HepG2 (cell line): ENCODE measurements around the gene HNRNPF. TPM values are rescaled to one million over a fixed set of nuclear protein-coding genes. Genes with fewer than 3 reads are reported as not detected.

ENCODE experiments used
- ATAC-seq: fragments of 200-7000 bp; cut with Tn5 transposase; 3 replicates; pipeline ENCODE4 v1.9.1; 2020; ENCODE audit warnings: mild to moderate bottlenecking, moderate library complexity
- BruUV-seq: library from RNA; stranded (reverse); fragments of 400-500 nt; replicated peaks from 2 replicates; lab custom pipeline; 2021; lab: Mats Ljungman, UMichigan
- CTCF ChIA-PET: fragments of 300-600 bp; formaldehyde crosslinking; extraction: SDS; loops from one replicate; lab custom pipeline; 2021; ENCODE audit warnings: low total read pairs, inconsistent platforms, low intra/inter-chr PET ratio; lab: Yijun Ruan, JAX
- POLR2A ChIA-PET: fragments of 350-600 bp; sonication (Branson Sonifier 250); formaldehyde crosslinking; loops from one replicate; lab custom pipeline; 2020; ENCODE audit warnings: antibody characterized with exemption, inconsistent platforms; lab: Yijun Ruan, JAX
- DNase-seq: peaks from one replicate; pipeline ENCODE4 v3.0.0-alpha.2; 2015; ENCODE audit warnings: low spot score
- FAIRE-seq: peaks from 3 replicates; lab custom pipeline; 2011; peaks lifted over from hg19 to GRCh38; lab: Jason Lieb, UNC
- H2AFZ ChIP-seq: one replicate; pipeline ENCODE4 v1.6.1; 2011; ENCODE audit warnings: low read length, inconsistent platforms
- H3K27ac ChIP-seq: fragments of 300-600 bp; 3 replicates; pipeline ENCODE4 v1.8.0; 2011; ENCODE audit warnings: mixed run types, mild to moderate bottlenecking, mixed read lengths, low read length, inconsistent platforms; ENCODE audit not compliant: insufficient read depth; ENCODE audit errors: extremely low read length
- H3K27me3 ChIP-seq, 2 experiments: fragments of 200-600 bp in 1 of 2; 2 replicates in 1 of 2; 3 replicates in 1 of 2; pipeline versions ENCODE4 v1.6.0 to v1.8.0; 2011; ENCODE audit warnings: low read length in 2 of 2, mild to moderate bottlenecking in 2 of 2, moderate library complexity in 2 of 2, inconsistent platforms in 1 of 2; ENCODE audit not compliant: insufficient read depth in 2 of 2, control insufficient read depth in 1 of 2
- H3K36me3 ChIP-seq, 2 experiments: fragments of 200-600 bp in 1 of 2; replicated peaks in 1 of 2; 2 replicates in 1 of 2; 3 replicates in 1 of 2; pipeline versions ENCODE4 v1.5.1 to v1.8.0; 2011; ENCODE audit warnings: low read length in 2 of 2, inconsistent platforms in 1 of 2; ENCODE audit not compliant: insufficient read depth in 2 of 2, control insufficient read depth in 1 of 2
- H3K4me1 ChIP-seq: 2 replicates; pipeline ENCODE4 v1.5.1; 2012; ENCODE audit warnings: low read length, inconsistent platforms; ENCODE audit not compliant: insufficient read depth
- H3K4me2 ChIP-seq: 2 replicates; pipeline ENCODE4 v1.6.0; 2011; ENCODE audit warnings: low read depth, low read length, inconsistent platforms
- H3K4me3 ChIP-seq, 3 experiments: fragments of 200-600 bp in 1 of 3; sonication (generic), shearing (Covaris generic) in 1 of 3; replicated peaks in 1 of 3; 2 replicates each; pipeline ENCODE4 v1.5.1; 2011 to 2016; ENCODE audit warnings: low read length in 3 of 3, inconsistent platforms in 2 of 3, low read depth in 2 of 3, mild to moderate bottlenecking in 2 of 3, control low read depth in 1 of 3, mixed read lengths in 1 of 3; ENCODE audit not compliant: insufficient read depth in 1 of 3
- H3K79me2 ChIP-seq: one replicate; pipeline ENCODE4 v1.6.1; 2011; ENCODE audit warnings: low read length, inconsistent platforms; ENCODE audit not compliant: insufficient read depth
- H3K9ac ChIP-seq: 2 replicates; pipeline ENCODE4 v1.6.0; 2011; ENCODE audit warnings: mild to moderate bottlenecking, low read depth, low read length, inconsistent platforms; ENCODE audit not compliant: insufficient read depth
- H3K9me3 ChIP-seq: 2 replicates; pipeline ENCODE4 v1.5.1; 2012; ENCODE audit warnings: mild to moderate bottlenecking, low read length
- H4K20me1 ChIP-seq: 2 replicates; pipeline ENCODE4 v1.6.0; 2011; ENCODE audit warnings: inconsistent platforms, mild to moderate bottlenecking, low read length, moderate library complexity; ENCODE audit not compliant: insufficient read depth
- ADNP ChIP-seq: sonication (generic); formaldehyde crosslinking; IDR thresholded peaks from 2 replicates; pipeline ENCODE4 v1.4.0; 2020; ENCODE audit warnings: missing genetic modification reagents
- ATF7 ChIP-seq, 2 experiments: fragments of 450-650 bp in 1 of 2; sonication (generic) in 1 of 2; formaldehyde crosslinking in 1 of 2; IDR thresholded peaks; 2 replicates each; pipeline versions ENCODE4 v1.4.0 to v1.6.1; 2016 to 2020; ENCODE audit warnings: antibody characterized with exemption in 1 of 2, mild to moderate bottlenecking in 1 of 2, missing genetic modification reagents in 1 of 2
- FOSL2 ChIP-seq: sonication (generic); formaldehyde crosslinking; IDR thresholded peaks from 2 replicates; pipeline ENCODE4 v1.4.0; 2020; ENCODE audit warnings: missing genetic modification reagents
- NFYB ChIP-seq: sonication (generic); formaldehyde crosslinking; IDR thresholded peaks from 2 replicates; pipeline ENCODE4 v1.4.0; 2020; ENCODE audit warnings: missing genetic modification reagents
- NFYC ChIP-seq: IDR thresholded peaks from 2 replicates; pipeline ENCODE4 v1.6.1; 2016; ENCODE audit warnings: missing genetic modification reagents, missing compliant biosample characterization
- ONECUT2 ChIP-seq: sonication (generic); formaldehyde crosslinking; IDR thresholded peaks from 2 replicates; pipeline ENCODE4 v1.4.0; 2020; ENCODE audit warnings: missing genetic modification reagents
- REL ChIP-seq: sonication (generic); formaldehyde crosslinking; conservative IDR thresholded peaks from 2 replicates; pipeline ENCODE4 v1.8.0; 2022; ENCODE audit warnings: mild to moderate bottlenecking, missing genetic modification reagents, moderate library complexity
- SSRP1 ChIP-seq: IDR thresholded peaks from 2 replicates; pipeline ENCODE4 v1.6.1; 2016; ENCODE audit warnings: control low read depth
- THAP11 ChIP-seq: IDR thresholded peaks from 2 replicates; pipeline ENCODE4 v1.6.1; 2016; ENCODE audit warnings: missing biosample characterization, missing genetic modification reagents
- ZFX ChIP-seq: sonication (generic); formaldehyde crosslinking; IDR thresholded peaks from 2 replicates; pipeline ENCODE4 v1.4.0; 2020; ENCODE audit warnings: mild to moderate bottlenecking, low read depth, missing genetic modification reagents, moderate library complexity
- ZFY ChIP-seq: sonication (generic); formaldehyde crosslinking; IDR thresholded peaks from 2 replicates; pipeline ENCODE4 v1.4.0; 2020; ENCODE audit warnings: missing genetic modification reagents
- WGBS: methylation state at CpG from one replicate; pipeline ENCODE4 v1.1.6; 2017; ENCODE audit warnings: low lambda C conversion rate; 5-methylcytosine and 5-hydroxymethylcytosine counted together
- in situ Hi-C: cut with HindIII; loops from 2 replicates; pipeline ENCODE4 v1.10.0; 2017; ENCODE audit warnings: low pct_unique_long_range_greater_than_20kb; ENCODE audit not compliant: extremely low pct_ligation_motif_present
- intact Hi-C: fragments of 100-400 bp; cut with micrococcal nuclease; formaldehyde crosslinking; loops from one replicate; pipeline ENCODE4 v1.10.0; 2022; ENCODE audit not compliant: unreplicated experiment
- polyA plus RNA-seq, 8 experiments: library from polyadenylated mRNA; depleted of rRNA in 3 of 8; stranded (reverse) in 7 of 8; unstranded in 1 of 8; fragments of >200 nt; fragmentation: Illumina TruSeq in 4 of 8; extraction: Trizol in 4 of 8; gene quantifications; 2 replicates each; pipeline versions ENCODE4 v1.2.1 to v1.2.3, GENCODE V29; 2011 to 2016; ENCODE audit warnings: low read depth in 4 of 8, missing spikeins in 1 of 8, mixed read lengths in 1 of 8; ENCODE audit not compliant: insufficient read depth in 1 of 8
- total RNA-seq, 5 experiments: library from RNA; depleted of rRNA; stranded (reverse); fragments of >200 nt; fragmentation: Illumina TruSeq; extraction: Trizol; gene quantifications; 2 replicates each; pipeline ENCODE4 v1.2.3, GENCODE V29; 2016; ENCODE audit warnings: low read depth in 1 of 5
- TF ChIP-seq, protein P1 (sequence below): sonication (generic); formaldehyde crosslinking; IDR thresholded peaks from 2 replicates; pipeline ENCODE4 v1.5.1; 2020; ENCODE audit warnings: missing genetic modification reagents, mild to moderate bottlenecking, borderline replicate concordance
- TF ChIP-seq, protein P2 (sequence below): sonication (generic); IDR thresholded peaks from 2 replicates; pipeline ENCODE4 v1.6.1; 2016; ENCODE audit warnings: low read depth, borderline replicate concordance

HNRNPF gene
- total and polyA plus RNA-seq, 2 of the 13 experiments (the other 11 are each of a cell fraction or from before 2014, with no cell fraction given) = 166 to 308 TPM

DNA sequence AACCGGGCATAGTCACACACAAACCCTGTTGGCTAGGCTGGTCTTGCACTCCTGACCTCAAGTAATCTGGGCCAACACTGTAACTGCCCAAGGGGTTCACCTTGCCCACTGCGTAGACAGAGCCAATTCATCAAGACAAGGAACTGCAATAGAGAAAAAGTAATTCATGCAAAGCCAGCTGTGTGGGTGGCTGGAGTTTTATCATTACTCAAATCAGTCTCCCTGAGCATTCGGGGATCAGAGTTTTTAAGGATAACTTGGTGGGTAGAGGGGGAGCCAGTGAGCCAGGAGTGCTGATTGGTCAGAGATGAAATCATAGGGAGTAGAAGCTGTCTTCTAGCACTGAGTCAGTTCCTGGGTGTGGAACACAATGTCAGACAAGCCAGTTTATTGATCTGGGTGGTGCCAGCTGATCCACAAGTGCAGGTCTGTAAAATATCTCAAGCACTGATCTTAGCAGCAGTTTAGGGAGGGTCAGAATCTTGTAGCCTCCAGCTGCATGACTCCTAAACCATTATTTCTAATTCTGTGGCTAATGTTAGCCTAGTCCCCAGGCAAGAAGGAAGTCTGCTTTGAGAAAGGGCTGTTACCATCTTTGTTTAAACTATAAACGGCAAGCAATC, 53.1 kb downstream of the HNRNPF start:
- TF ChIP-seq REL = no peak
- TF ChIP-seq NFYC (CRISPR knock-in tag) = peak; percentile 36; the same call in 1 of the 2 replicates
- TF ChIP-seq, protein P1, sequence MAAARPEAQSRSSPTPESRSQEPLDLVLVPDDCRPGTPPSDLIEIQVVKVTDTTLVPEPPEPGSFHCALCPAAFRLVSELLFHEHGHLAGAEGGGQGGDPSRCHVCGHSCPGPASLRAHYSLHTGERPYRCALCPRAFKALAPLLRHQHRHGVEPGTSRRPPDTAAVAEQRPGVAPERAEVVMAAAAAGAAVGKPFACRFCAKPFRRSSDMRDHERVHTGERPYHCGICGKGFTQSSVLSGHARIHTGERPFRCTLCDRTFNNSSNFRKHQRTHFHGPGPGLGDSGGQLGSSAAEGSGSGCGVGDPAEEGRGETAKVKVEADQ (CRISPR knock-in tag) = no peak
- TF ChIP-seq NFYB (CRISPR knock-in tag) = peak; percentile 62
- peak; percentile 74 for TF ChIP-seq ONECUT2 (CRISPR knock-in tag)
- no peak for TF ChIP-seq THAP11 (CRISPR knock-in tag)
- peak; percentile 38; the same call in 1 of the 2 replicates for TF ChIP-seq FOSL2
- TF ChIP-seq, protein P2, sequence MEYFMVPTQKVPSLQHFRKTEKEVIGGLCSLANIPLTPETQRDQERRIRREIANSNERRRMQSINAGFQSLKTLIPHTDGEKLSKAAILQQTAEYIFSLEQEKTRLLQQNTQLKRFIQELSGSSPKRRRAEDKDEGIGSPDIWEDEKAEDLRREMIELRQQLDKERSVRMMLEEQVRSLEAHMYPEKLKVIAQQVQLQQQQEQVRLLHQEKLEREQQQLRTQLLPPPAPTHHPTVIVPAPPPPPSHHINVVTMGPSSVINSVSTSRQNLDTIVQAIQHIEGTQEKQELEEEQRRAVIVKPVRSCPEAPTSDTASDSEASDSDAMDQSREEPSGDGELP = peak; percentile 62; the same call in 1 of the 2 replicates
- no peak for TF ChIP-seq ADNP (CRISPR knock-in tag)
- TF ChIP-seq ZFY = no peak
- TF ChIP-seq ATF7 (IDR thresholded peaks at IDR 0.05) = 0 out of 2 replicates have a peak, but pooled peaks have one; percentile 1
- no peak for TF ChIP-seq ATF7 (CRISPR knock-in tag; IDR thresholded peaks at IDR 0.05)
- TF ChIP-seq ZFX (CRISPR knock-in tag) = no peak
- TF ChIP-seq SSRP1 = no peak
- BruUV-seq = no TSS peak

More for the DNA sequence above, 53.1 kb downstream of the HNRNPF start:
- Histone ChIP-seq H3K4me2 (peak overlapping the region; percentile 12; the same call in 1 of the 2 replicates), H3K4me3 (no peak overlapping the region), H3K79me2 (no peaks in the 10 kb centered on the region), H3K9ac (no peak overlapping the region), H3K4me1 (peaks cover 9% of the 10 kb centered on the region; the same call in 1 of the 2 replicates), H2AFZ (peak overlapping the region; percentile 42), H3K9me3 (no peaks in the 10 kb centered on the region), H4K20me1 (no peaks in the 10 kb centered on the region), H3K27me3 (peaks cover 1% of the 10 kb centered on the region in 2 experiments; a peak in 2 of 5 replicates), H3K36me3 (no peaks in the 10 kb centered on the region), H3K27ac (no peak overlapping the region)
- WGBS = 24% methylated on average over 4 of the region's 4 CpGs
- intact Hi-C loops (no loop called here), in situ Hi-C loops (no loop called here)
- FAIRE-seq = no peak
- ChIA-PET POLR2A (interaction anchor here (0.7 kb wide), 1 partner anchor 52 kb away, joined by 3 read pairs; no protein-coding TSS in a partner anchor), CTCF (no interaction called here)
- ATAC-seq = peak; percentile 71
- peak; percentile 25 for DNase-seq
